ENCODE measurements around the gene NUDC.
"Not testable (repeated sequence)": the region's sequence is repeated elsewhere in the genome, so short reads cannot be mapped to it uniquely, and the experiment has no call there.

NUDC gene

GRCh38 chr1:26921540-26922430 is at the start of gene NUDC:
Gene NUDC (plus strand): TSS chr1:26921743. CDS start chr1:26921849, 106 bp downstream.
- peak; percentile 96 to 99 (median 99) for DNase-seq
- intact Hi-C loops (cut with DNase I): no loop called here

- intact Hi-C loops (cut with DNase I): loop anchor here (10.0 kb wide), 2 partner anchors 78 to 268 kb away; no protein-coding TSS in a partner anchor
- not testable (repeated sequence) for DNase-seq
Observed at GRCh38 chr1:26873097-26873496, 48.4 kb upstream of the NUDC start.

DNA sequence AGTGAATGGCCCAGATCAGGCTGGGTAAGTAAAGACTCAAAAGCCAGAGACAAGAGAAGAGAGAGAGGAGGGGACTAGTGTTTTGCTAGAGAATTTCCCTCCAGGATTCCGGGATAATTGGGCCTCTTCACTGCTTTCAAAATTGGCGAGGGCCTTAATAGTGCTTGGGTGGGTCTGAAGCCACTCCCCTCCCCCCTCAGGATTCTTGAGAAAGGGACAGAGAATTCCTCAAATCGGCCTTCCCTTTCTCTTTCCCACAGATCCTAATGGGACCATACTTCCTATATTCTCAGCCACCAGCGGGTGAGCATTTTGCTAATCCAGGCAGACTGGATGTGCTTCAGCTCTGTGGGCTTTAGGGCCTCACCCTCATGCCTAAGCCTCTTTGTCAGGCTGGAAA is 46.6 kb upstream of the NUDC start:
- intact Hi-C loops (cut with DNase I): loop anchor here (5.0 to 10.0 kb wide), 3 partner anchors 63 to 270 kb away; no protein-coding TSS in a partner anchor

GRCh38 chr1:26877326-26877725 is 44.2 kb upstream of the NUDC start:
- intact Hi-C loops (cut with DNase I): loop anchor here (5.0 to 10.0 kb wide), 3 partner anchors 65 to 273 kb away; no protein-coding TSS in a partner anchor
- no peak for DNase-seq

More for the DNA sequence above, 46.6 kb upstream of the NUDC start:
- no peak for DNase-seq

- no peak for DNase-seq
- intact Hi-C loops (cut with DNase I): loop anchor here (5.0 to 10.0 kb wide), 3 partner anchors 67 to 275 kb away; no protein-coding TSS in a partner anchor
Observed at GRCh38 chr1:26879793-26880192, 41.8 kb upstream of the NUDC start.

DNA sequence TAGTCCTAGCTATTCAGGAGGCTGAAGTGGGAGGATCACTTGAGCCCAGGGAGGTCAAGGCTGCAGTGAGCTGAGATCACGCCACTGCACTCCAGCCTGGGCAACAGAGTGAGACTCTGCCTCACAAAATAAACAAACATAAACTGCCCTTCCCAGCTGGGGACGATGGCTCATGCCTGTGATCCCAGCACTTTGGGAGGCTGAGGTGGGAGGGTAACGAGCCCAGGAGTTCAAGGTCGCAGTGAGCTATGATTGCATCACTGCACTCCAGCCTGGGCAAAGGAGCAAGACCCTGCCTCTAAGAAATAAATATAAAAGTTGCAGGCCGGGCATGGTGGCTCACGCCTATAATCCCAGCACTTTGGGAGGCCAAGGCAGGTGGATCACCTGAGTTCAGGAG is 39.9 kb upstream of the NUDC start:
- DNase-seq; intact Hi-C loops (cut with DNase I): not testable (repeated sequence)

DNA sequence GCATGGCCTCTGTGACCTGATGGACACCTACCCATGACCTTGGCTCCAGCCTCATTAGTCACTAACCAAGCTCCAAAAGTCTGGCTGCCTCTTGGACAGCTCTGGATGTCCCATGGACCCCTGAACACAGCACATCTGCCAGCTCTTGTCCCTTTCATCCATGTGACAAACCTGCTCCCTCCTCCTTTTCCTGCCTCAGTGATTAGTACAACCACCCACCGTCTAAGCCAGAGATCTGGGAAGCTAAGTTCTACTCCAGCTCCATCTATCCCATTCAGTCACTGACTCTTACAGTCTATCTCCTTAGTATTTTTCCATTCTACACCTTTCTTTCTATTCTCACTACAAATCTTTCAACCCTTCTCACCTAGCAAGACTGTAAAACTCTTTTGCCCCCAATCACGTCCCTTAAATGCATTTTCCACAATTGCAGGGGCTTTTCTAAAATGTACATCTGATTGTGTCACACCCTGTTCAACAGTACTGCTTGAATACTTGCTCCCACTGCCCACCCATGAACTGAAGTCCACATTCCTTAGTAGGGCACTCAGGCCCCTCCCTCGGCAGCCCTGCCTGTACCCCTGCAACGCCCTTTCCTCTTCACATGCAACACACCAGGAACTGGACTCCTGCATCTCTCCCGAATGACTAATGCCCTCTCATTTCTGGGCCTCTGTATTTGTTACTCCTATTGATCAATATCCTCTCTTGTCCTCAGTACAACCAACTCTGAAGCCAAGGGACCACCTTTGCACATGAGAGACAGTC is 38.7 kb upstream of the NUDC start:
- peak in 6 of 42 donors; percentile 23 to 61 (median 52) for DNase-seq
- intact Hi-C loops (cut with DNase I): no loop called here

- intact Hi-C loops (cut with DNase I): no loop called here
- peak in 1 of 42 donors; percentile 41 for DNase-seq
Observed at GRCh38 chr1:26887125-26887524, 34.4 kb upstream of the NUDC start.

DNA sequence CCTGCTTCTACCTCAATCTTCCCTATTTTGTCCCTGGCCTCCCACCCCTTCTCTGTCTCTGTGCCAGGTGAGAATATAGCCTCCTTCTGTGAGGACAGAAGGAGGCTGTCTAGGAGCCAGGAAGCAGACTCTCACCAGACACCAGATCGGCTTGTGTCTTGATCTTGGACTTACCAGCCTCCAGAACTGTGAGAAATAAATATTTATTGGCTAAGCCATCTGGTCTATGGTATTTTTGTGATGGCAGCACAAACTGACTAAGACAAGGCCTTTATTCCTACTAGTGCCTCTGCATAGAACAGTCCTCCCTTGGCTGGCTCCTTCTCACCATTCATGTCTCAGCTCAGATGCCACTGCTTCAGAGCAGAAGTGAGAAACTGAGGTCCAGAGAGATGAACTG is 33.3 kb upstream of the NUDC start:
- no peak for DNase-seq
- intact Hi-C loops (cut with DNase I): no loop called here

GRCh38 chr1:26889551-26890466 is 31.7 kb upstream of the NUDC start, which contains the start of gene GPN2:
Gene GPN2 (minus strand): TSS chr1:26890283. CDS start chr1:26890096, 187 bp downstream.
- DNase-seq: peak; percentile 71 to 94 (median 87)
- intact Hi-C loops (cut with DNase I): no loop called here

DNA sequence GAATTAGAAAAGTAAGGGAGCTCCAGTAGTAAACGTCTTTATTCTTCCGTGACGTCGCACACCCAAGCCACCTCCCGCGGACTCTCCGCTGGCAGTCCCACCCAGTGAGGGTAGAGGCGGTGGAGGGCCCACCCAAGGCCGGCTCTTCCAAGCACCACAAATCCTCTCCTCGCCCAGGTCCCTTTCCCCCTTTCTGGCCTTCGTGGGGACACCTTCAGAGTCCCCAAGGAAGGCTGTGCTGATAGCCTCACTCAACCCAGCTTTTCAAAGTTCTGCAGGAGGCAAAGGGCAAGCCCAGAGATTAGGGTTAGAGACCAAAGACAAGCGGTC is 31.1 kb upstream of the NUDC start:
- DNase-seq: no peak
- intact Hi-C loops (cut with DNase I): no loop called here

DNA sequence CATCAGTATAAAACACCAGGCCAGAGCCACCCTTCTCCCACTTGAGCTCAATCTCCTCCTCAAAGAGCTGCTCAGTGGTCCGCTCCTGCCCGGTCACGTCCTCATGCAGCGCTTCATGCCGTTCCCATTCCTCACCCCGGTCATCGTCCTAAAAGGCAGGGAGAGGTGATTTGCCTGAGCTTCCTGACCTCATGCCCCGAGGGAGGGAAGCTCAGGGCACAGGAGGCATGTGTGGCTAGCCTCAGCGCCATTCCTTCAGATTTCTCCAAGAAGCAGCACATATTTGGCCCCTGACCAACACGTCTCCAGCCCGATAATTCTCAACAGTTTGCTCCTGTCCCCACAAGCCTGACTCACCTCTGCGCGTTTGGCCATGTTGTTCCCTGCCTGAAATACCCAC is 27.3 kb upstream of the NUDC start:
- intact Hi-C loops (cut with DNase I): no loop called here
- no peak for DNase-seq

- DNase-seq: no peak
- intact Hi-C loops (cut with DNase I): no loop called here
Observed at GRCh38 chr1:26897351-26897750, 24.2 kb upstream of the NUDC start.

- intact Hi-C loops (cut with DNase I): no loop called here
- peak; percentile 85 to 96 (median 91) for DNase-seq
Observed at GRCh38 chr1:26900001-26900814, 21.3 kb upstream of the NUDC start, which contains the start of gene GPATCH3. Gene GPATCH3 (minus strand): TSS chr1:26900467. CDS start chr1:26900442, 25 bp downstream.

DNA sequence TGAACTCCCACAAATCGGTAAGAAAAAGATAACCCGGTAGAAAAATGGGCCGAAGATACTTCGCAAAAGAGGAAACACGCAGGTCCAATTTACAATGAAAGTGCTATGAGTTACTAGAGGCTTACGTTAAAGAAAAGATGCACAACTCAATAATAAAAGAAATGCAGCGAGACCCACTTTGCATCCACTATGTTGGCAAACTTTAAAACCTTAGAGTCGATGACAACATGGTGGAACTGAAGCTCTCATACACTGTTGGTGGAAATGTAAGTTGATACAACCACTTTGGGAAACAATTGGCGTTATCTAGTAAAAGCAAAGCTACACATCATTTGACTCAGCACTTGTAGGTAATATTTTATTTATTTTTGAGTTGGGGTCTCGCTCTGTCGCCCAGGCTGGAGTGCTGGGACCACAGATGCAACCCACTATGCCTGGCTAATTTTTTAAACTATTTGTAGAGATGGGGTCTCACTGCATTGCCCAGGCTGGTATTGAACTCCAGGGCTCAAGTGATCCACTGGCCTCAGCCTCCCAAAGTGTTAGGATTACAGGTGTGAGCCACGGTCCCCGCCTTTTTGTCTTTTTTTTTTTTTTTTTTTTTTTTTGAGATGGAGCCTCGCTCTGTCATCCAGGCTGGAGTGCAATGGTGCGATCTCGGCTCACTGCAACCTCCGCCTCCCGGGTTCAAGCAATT is 20.6 kb upstream of the NUDC start:
- intact Hi-C loops (cut with DNase I): no loop called here
- DNase-seq: no peak

DNA sequence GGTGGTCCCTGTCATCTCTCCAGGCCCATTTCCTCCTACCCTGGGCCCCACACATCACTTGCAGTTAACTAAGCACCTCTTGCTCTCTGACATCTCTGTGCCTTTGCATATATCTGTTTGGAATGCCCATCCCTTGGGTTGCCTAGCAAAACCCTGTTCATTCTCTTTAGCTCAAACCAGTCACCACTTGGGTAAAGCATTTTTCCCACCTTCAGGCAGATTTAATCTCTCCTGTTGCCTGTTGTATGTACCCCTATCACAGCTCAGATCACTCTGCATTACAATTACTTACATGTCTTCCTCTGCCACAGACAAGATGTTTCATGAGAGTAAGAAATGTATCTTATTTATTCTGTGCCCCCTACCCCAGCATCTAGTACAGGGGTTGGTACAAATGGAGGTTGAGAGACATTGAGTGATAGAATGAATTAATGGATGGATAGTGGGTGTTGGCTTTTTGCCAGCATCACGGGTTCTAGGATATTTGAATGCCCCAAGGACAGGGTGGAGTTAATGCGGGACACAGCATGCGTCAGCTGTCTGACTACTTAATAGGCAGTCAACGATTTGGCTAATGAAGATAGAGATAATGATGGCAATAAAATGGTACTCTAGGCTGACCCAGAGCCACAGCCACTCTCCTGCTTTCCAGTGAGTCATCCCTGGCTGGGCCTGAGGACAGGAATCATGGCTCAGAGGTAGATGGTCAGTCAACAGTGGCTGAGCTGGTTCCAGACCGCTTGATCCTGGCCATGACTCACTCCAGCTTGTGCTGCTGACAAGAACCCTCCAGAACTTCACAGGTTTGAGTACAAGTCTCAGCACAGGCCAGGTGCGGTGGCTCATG is 14.2 kb upstream of the NUDC start:
- intact Hi-C loops (cut with DNase I): no loop called here
- DNase-seq: no peak
